ENCODE measurements around the gene TMEM178B. TPM values are rescaled to one million over a fixed set of nuclear protein-coding genes. Genes with fewer than 3 reads are reported as not detected.

TMEM178B gene
- total RNA-seq, 4 donors from 2014 or later = 7.7 to 49.9 (median 25.9) TPM

GRCh38 chr7:141246426-141246825 is 172.6 kb downstream of the TMEM178B start:
- no peak overlapping the region for H3K27ac ChIP-seq
- no peaks in the 10 kb centered on the region for H3K9me3 ChIP-seq
- no peak for DNase-seq
- H3K36me3 ChIP-seq = no peaks in the 10 kb centered on the region
- no peak overlapping the region for H3K4me3 ChIP-seq (replicated peaks in 1 of 3)
- no peaks in the 10 kb centered on the region for H3K4me1 ChIP-seq
- no peaks in the 10 kb centered on the region for H3K27me3 ChIP-seq
- WGBS, 2 donors = 91 to 94% methylated on average over 6 of the region's 6 CpGs
- intact Hi-C loops (cut with DNase I) = no loop called here
- TF ChIP-seq, protein P1, sequence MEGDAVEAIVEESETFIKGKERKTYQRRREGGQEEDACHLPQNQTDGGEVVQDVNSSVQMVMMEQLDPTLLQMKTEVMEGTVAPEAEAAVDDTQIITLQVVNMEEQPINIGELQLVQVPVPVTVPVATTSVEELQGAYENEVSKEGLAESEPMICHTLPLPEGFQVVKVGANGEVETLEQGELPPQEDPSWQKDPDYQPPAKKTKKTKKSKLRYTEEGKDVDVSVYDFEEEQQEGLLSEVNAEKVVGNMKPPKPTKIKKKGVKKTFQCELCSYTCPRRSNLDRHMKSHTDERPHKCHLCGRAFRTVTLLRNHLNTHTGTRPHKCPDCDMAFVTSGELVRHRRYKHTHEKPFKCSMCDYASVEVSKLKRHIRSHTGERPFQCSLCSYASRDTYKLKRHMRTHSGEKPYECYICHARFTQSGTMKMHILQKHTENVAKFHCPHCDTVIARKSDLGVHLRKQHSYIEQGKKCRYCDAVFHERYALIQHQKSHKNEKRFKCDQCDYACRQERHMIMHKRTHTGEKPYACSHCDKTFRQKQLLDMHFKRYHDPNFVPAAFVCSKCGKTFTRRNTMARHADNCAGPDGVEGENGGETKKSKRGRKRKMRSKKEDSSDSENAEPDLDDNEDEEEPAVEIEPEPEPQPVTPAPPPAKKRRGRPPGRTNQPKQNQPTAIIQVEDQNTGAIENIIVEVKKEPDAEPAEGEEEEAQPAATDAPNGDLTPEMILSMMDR (IDR thresholded peaks at IDR 0.05) = no peak

DNA sequence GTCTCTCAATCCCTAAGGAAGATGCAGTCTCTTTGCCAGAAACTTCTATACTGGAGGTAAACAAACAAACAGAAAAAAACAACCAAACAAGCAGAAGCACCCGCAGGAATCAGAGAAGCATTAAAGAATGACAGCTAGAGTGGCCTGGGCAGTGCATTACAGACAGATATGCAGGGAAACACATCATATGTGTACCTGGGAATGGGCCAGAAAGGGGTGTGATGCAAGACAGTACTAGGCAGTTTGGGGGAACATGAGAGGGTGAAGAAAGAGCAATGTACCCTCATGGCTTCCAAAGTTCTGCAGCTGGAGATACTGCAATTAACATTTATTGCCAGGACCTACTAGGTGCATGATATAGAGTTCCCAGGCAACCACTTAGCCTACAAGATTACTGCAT is 177.3 kb downstream of the TMEM178B start:
- intact Hi-C loops (cut with DNase I) = no loop called here
- Histone ChIP-seq H3K27me3 (no peaks in the 10 kb centered on the region), H3K4me1 (no peaks in the 10 kb centered on the region), H3K36me3 (no peaks in the 10 kb centered on the region), H3K27ac (no peak overlapping the region), H3K4me3 (replicated peaks in 1 of 3) (no peak overlapping the region), H3K9me3 (no peaks in the 10 kb centered on the region)
- TF ChIP-seq, protein P1 (IDR thresholded peaks at IDR 0.05) = no peak
- TF ChIP-seq POLR2A (IDR thresholded peaks at IDR 0.05) = no peak
- 81 to 86% methylated on average over 1 of the region's 1 CpG for WGBS, 2 donors
- no peak for DNase-seq

GRCh38 chr7:141251957-141252356 is 178.1 kb downstream of the TMEM178B start:
- no peak overlapping the region for H3K27ac ChIP-seq
- no peak for DNase-seq
- H3K9me3 ChIP-seq = no peaks in the 10 kb centered on the region
- 69 to 70% methylated on average over 2 of the region's 2 CpGs for WGBS, 2 donors
- no peaks in the 10 kb centered on the region for H3K27me3 ChIP-seq
- intact Hi-C loops (cut with DNase I) = no loop called here
- TF ChIP-seq, protein P1 (IDR thresholded peaks at IDR 0.05) = no peak
- no peak for TF ChIP-seq POLR2A (IDR thresholded peaks at IDR 0.05)
- no peak overlapping the region for H3K4me3 ChIP-seq (replicated peaks in 1 of 3)
- no peaks in the 10 kb centered on the region for H3K36me3 ChIP-seq
- no peaks in the 10 kb centered on the region for H3K4me1 ChIP-seq

- Histone ChIP-seq H3K4me3 (replicated peaks in 1 of 3) (no peak overlapping the region), H3K4me1 (no peaks in the 10 kb centered on the region), H3K27me3 (no peaks in the 10 kb centered on the region), H3K27ac (no peak overlapping the region), H3K36me3 (no peaks in the 10 kb centered on the region), H3K9me3 (no peaks in the 10 kb centered on the region)
- no peak for TF ChIP-seq POLR2A (IDR thresholded peaks at IDR 0.05)
- TF ChIP-seq, protein P1 (IDR thresholded peaks at IDR 0.05) = no peak
- intact Hi-C loops (cut with DNase I) = no loop called here
- 66 to 73% methylated on average over 2 of the region's 2 CpGs for WGBS, 2 donors
- DNase-seq = no peak
Measured at GRCh38 chr7:141257597-141257996, 183.7 kb downstream of the TMEM178B start.

- TF ChIP-seq POLR2A (IDR thresholded peaks at IDR 0.05) = no peak
- TF ChIP-seq, protein P1 (IDR thresholded peaks at IDR 0.05) = no peak
- H3K27ac ChIP-seq = no peak overlapping the region
- 69% methylated on average over 5 of the region's 5 CpGs for WGBS, 2 donors
- intact Hi-C loops (cut with DNase I) = no loop called here
- no peak for DNase-seq
- no peak overlapping the region for H3K4me3 ChIP-seq (replicated peaks in 1 of 3)
- no peaks in the 10 kb centered on the region for H3K4me1 ChIP-seq
- no peaks in the 10 kb centered on the region for H3K36me3 ChIP-seq
- no peaks in the 10 kb centered on the region for H3K9me3 ChIP-seq
- H3K27me3 ChIP-seq = no peaks in the 10 kb centered on the region
Measured at GRCh38 chr7:141258559-141258958, 184.7 kb downstream of the TMEM178B start.

Data from thyroid gland (tissue), 4 donors.